SKM-1 treated with dmso at 0.1 percent for 144 hours (cell line): ENCODE results near the gene MRPS27.

Experiments
- DNase-seq: peaks from one replicate; lab custom pipeline; 2025; ENCODE audit not compliant: unreplicated experiment; lab: John Stamatoyannopoulos, UW

Gene MRPS27

DNA sequence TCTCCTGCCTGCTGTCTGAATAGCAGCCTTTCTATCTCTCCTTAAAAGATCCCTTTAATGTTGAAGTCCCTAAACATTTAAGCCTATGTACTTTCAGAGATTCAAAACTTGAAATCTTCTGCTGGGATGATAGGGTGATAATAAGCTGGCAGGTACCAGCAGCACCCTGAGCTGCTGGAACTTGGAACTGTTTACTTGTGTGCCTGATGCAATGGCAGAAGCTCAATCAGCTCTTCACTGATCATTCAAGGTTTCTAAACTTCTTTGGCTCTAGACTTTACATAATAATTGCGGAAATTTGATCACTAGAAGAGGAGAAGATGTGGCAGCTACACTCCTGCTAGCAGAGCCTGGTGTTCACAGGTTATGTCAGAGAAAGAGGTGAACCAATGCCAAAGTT, 27.6 kb downstream of the MRPS27 start:
- DNase-seq = no peak

DNA sequence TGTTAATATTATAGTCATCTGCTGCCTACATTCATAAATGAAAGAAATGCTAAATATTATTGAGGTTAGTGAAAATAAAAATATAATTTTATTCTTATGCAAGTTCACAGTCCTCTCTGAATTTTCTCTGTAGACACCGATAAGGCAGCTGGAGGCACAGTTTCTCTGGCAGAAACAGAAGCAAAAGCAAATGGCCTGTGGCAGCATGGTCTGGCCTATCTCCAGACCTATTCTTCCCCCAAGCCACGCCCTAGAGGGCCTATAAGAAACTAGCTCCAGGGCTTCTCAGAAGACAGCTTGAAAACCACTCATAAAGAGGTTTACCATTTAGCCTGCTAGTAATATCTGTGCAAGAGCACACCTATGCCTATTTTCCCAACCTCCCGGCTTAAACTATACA, 28.4 kb downstream of the MRPS27 start:
- DNase-seq = no peak

DNA sequence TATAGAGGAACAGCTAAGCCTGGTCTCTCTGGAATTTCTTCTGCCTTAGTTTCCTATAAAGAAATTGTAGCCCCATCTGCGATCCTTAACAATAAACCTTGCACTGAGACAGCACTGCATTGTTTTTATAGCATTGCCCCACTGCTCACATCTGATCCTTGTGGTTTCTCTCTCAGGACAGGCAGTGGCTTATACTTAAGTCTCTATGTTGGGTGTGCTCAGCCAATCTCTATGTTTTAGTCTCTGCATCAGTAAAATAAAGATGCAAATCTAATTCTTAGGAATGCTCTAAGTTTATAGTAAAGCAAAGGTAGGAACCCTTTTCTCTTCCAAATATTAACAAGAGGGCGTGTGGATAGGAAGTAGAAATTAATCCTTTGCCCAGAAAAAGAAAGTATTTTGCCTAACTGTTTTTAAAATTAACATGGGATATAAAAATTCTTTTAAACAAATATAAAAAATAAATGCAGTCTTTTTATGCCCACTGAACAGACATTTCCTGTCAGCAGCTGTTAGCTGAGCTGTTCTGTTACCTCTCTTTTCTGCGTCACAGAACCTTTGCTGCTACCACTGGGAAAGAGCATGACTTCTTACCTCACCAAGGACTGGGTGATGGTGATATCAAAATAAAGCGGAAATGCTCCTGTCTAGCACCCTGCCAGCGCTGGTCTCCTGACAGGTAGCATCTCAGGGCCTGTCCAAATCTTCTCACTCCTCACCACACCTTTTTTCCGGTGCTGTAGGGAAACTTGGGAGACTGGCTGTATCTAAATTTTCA, 29.5 kb downstream of the MRPS27 start:
- DNase-seq = no peak

DNA sequence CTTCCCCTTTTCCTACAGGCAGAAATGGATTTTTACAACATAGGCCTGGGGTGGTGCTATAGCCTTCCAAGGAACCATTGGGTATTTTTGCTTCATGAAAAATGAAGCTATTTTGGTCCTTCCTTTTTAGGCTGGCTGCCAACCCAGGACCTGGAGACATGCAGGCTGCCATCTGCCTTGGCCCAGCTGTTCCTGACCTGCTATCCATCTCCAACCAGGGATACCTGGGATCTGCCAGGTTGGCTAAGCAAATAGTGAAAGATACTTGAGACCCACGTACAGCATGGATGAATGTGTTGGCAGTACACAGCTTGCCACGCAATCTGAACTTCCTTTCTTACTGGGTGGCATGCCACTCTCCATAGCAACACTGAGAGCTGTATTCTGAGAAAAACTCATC, 31.1 kb downstream of the MRPS27 start:
- no peak for DNase-seq

DNA sequence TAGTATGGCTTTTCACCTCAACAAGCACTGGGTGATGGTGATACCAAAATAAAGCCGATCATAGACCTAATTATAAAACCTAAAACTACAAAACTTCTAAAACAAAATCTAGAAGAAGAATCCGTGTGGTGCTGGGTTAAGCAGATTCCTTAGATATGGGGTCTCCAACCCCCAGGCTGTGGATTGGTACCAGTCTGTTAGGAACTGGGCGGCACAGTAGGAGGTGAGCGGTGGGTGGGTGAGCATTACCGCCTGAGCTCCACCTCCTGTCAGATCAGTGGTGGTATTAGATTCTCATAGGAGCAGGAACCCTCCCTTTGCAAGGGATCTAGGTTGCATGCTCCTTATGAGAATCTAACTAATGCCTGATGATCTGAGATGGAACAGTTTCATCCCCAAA, 33.2 kb downstream of the MRPS27 start:
- no peak for DNase-seq

DNA sequence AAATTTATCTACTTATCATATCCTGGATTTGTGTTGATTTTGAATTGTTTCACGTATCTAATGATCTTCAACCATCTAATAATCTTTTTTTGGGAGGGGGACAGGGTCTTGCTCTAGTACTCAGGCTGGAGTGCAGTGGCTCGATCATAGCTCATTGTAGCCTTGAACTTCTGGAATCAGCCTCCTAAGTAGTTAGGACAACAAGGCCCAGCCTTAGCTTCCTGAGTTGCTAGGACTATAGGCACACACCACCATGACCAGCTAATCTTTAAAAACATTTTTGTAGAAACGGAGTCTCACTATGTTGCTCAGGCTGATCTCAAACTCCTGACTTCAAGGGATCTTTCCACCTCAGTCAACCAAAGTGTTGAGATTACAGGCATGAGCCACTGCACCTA, 34.6 kb downstream of the MRPS27 start:
- DNase-seq = no peak

DNA sequence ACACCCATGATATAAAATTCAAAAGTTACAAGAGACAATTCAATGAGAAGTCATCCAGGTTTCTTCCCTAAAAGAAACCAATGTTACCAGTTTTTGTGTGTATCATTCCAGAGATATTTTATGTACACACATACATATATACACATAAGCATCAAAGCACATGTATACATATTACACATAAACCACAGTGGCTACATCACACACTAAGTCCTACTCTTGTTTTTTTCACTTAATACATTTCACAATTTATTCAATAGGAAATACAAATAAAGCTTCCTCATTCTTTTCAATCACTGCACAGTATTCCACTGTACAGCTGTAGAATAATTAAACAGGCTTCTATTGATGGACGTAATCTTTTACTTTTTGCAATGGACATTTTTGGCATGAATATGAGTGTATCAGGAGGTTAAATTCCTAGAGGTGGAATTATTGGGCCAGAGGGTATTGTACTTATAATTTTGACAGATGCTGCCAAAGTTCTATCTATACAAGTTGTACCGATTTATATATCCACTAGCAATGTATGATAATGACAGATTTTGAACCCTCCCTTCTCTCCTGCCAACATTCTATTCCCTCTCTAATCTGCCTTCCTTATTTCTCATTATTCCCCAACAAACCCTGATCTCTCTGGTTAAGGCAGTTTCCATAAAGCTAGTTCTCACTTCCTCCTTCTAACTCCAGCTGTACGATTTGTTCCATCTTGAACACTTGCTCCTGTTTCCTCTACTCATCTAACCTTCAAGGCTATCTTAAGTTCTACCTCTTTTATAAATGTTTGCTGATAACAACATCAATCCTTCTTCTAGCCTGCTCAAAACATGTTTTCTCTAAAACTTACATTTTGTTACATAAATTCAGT, 35.2 kb downstream of the MRPS27 start:
- DNase-seq = peak; percentile 4

DNA sequence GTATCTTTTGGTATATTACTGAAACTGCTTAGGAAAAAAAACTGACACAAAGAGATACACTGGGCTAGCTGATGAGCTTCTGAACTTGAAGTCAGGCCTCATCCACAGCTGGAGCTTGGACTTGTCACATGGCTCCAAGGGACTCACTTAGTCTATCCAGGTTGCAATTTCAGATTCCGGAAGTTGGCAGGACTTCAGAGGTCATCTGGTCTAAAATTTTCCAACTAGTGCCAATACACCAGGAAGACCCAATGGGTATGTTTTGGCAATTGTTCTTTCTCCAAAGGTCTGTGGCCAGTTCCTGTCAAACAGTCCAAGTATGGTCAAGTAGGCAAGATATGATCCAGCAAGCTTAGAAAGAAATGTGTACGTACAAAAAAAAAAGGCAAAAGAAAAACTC, 36.7 kb downstream of the MRPS27 start:
- no peak for DNase-seq

DNA sequence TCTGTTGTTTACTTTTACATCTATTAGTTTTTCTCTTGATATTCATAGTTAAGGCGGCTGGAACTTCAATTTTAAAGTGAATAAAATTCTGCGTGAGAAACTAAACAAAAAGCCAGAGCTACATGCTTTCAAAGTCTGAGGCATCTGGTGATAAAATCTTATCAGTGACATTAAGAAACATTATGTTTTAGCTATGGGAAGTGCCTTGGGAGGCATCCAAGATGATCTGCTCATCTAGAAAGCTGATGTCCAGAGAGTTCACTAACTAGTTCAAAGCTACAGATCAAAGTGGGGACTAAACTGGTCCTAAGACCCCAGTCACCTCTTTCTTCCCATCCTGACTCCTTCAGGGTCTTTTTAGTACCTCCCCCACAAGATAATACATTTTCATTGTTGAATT, 37.2 kb downstream of the MRPS27 start:
- no peak for DNase-seq

DNA sequence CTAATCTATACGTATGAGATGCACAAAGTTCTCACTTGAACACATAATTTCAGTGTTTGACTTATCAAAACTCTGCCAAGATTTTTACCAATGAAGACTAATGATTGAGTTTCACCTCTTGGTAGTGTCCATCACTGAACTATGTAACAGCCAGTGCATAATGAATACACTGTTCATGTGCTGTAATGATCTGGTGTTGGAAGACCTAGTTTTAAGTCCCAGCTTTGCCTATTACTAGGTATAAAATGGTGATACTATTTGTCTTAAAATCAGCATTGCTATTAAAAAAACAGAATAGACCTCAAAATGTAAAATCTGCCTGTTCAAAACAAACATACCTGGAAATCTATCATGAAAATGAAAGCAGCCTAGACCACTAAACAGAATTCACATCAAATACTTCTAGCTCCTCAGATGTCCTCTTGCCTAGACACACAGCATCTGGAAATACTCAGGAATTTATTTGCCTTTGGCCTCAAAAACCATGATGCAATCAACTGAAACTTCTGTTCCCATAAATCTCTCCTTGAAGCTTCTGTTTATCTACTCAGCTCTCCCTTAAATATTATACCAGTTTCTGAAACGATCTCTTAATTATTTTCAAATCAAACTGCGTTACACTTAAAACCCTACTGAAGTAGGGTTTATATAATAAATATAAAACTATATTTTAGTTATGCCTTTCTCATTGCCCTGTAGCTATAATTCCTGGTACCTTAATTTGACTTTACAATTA, 38.1 kb downstream of the MRPS27 start:
- no peak for DNase-seq

DNA sequence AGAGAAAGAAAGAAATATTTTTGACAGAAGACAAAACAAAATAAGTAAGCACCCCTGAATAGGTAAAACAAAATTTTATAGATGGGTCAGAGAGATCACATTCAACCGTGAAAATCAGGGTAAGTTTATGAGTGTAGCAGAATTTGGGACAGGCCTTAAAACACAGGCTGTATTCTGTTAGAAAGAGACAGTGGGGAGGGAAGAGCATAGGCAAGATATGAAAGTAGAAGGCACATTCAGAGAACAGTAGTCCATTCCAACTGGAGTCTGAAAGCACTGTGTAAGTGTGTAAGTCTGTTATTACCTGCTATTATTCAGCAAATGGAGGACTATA, 38.6 kb downstream of the MRPS27 start:
- DNase-seq = no peak

DNA sequence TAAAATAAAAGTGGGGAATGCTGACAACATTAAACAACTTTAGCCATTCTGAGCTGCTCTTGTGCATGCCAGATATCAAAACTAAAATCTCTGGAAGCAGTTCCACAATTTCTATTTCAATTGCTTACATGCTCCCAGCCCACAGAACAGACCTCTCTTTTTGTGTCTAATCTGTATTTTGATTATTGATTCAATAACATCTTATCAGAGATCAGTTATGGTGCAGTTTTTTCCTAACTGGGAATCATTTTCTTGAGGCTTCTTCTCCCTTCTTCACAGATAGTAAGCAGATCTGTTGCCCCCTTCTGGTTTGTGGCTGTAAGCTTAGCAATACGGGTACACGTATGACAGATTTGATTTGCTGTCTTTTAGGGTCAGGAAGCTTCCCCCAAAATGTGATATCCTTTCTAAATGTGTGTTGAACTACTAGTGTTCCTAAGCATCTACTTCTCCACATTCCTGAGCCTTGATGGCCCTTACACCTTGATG, 39.4 kb downstream of the MRPS27 start:
- no peak for DNase-seq

DNA sequence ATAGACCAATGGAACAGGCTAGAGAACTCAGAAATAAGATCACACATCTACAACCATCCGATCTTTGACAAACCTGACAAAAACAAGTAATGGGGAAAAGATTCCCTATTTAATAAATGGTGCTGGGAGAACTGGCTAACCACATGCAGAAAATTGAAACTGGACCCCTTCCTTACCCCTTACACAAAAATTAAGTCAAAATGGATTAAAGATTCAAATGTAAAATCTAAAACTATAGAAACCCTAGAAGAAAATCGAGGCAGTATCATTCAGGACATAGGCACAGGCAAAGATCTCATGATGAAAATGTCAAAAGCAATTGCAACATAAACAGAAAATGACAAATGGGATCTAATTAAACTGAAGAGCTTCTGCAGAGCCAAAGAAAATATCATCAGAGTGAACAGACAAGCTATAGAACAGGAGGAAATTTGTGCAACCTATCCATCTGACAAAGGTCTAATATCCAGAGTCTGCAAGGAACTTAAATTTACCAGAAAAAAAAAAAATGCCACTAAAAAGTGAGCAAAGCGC, 43.8 kb downstream of the MRPS27 start:
- DNase-seq = no peak

DNA sequence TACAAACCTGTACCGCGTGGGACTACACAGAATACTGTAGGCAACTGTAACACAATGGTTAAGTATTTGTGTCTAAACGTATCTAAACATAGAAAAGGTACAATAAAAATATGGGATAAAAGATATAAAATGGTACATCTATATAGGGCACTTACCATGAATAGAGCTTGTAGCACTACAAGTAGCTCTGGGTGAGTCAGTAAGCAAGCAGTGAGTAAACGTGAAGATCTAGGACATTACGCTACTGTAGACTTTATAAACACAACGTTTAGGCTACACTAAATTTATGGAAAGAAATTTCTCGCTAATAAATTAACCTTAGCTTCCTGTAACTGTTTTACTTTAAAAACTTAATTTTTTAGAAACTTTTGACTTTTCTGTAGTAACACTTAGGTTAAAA, 46.5 kb downstream of the MRPS27 start:
- DNase-seq = no peak

DNA sequence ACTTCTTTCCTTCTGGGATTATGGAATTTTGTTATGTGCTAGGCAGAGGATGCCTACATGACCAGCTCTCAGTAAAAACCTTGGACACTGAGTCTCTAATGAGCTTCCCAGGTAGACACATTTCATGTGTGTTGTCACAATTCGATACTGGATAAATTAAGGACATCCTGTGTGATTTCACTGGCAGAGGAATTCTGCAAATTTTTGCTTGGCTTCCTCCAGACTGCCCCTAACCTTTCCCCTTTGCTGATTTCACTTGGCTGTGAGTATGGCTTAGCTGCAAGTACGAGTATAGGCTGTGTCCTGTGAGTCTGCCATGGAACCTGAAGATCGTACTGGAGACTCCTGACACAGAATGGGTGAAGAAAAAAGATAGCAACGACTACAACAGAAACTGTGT, 47.6 kb downstream of the MRPS27 start:
- no peak for DNase-seq

DNA sequence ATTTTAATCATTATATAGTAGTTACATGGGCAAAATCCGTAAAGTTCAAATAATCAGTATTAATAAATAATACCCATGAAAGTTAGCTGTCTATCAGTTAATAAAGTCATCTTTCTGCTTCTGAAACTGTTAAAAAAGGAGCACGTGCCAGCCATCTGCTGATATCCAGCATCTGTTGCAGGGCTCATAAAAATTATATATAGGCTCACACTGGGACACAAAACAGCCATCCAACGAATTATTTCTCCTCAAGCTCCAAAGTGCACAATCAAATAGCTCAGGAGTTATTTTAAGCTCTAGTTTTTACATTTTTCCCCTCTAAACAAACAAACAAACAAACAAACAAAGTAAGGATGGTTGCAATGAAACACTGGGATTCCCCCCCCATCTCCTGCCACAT, 48.3 kb downstream of the MRPS27 start:
- DNase-seq = no peak

DNA sequence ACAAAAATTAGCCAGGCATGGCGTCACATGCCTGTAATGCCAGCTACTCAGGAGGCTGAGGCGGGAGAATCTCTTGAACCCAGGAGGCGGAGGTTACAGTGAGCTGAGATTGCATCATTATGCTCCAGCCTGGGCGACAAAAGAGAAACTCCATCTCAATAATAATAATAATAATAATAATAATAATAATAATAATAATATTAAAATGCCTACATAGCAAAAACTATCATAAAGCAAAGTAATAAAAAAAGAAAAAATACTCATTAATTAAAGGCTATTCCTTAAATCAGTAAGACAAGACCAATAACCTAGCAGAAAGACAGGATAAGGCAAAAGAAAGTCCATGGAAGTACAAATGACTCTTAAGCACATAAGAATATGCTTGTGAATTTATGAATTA, 50.0 kb downstream of the MRPS27 start:
- no peak for DNase-seq

DNA sequence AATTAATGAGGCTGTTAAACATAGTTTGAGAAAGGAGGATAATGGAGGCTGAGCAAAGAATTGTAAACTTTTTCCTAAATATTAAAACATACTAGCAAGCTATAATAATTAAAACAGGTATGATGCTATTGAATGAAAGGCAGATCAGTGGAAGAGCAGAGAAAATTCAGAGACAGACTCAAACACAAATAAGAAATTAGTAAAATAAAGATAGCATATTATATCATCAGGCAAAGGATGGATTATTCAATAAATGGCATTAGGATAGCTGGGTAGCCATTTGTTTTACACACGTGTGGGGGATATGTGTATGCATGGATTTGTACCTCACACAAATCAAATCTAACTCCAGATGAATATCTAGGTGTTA, 50.6 kb downstream of the MRPS27 start:
- no peak for DNase-seq

DNA sequence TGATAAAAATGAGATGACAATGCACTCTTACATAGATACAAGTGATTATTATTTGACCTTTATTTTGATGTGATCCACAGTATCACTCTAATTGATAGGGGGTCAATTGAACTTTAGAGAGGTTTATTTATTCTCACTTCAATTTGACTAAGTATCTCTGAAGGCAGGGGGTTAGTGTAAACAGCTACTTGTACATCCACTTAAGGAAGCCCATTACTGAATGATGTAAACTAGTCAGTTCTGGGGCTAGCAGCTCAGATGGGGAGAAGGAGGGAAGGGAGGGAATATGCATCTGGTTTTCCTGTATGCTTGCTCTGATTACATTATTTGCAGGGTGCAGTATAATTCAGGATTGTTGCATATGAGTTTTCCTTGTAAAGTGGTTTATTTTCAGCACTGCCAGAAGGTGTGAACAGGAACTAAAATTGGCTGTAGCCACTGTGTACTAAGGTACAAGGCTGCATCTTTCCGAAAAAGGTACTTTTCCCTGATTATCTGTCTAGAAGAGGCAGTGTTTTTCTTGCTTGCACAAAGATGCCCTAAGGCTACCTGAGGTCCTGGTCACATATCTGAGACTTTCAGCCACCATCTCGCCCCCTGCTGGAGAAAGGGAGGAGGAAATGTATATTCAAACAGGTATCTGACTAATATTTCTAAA, 51.2 kb downstream of the MRPS27 start:
- peak; percentile 13 for DNase-seq

DNA sequence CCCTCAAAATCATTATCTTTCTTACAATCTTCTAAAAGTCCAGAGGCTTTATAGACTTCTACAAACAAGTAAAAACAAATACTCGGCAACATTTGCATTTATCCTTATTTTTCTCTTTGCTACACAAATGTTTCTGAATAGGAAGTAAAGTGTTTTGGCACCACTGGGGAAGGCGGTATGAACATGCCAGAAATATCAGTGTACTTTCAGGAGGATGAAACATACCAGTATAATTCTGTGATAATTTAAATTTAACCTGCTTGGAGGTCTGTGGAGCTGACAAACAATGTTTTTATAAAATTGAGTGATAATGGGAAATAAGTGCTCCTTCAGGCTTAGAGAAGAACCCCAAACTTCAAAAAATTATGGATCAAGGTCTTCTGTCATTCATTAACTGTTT, 51.8 kb downstream of the MRPS27 start:
- DNase-seq = no peak

DNA sequence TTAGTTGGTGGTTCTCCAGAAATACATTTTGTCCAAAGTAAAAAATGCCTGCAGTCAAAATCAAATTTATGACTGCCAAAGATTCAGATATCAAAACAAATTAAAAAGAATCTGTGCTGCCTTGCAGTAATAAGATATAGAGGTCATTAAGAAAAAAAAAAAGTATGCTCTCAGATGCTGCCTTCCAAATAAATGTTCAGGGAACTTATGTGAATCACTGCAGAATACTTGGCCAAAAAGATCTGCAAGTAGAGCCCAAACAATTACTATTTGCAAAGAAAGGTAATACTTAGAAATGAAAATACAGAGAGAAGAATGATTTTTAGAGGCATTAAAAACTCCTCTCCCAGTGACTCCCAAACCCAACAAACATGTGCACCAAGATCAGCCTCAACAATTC, 52.4 kb downstream of the MRPS27 start:
- no peak for DNase-seq
